Measurements from ENCODE around the gene VPS8.

VPS8 gene

DNA sequence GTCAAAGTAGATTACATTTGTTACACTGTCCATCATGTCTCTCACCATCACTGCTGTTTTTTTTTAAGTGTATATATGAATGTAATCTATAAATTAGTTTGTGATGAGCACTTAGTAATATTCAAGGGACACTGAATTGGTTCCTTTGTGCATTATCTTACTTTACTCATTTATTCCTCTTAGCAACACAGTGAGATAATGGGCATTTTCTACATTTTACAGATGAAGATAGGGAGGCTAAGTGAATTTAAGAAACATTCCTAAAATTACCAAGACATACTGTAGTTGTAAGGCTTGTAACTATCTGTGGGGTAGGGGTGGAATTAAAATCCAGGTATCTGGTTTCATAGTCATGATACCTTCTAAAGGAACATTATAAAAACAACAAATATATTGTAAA is 33.9 kb downstream of the VPS8 start:
- H3K36me3 ChIP-seq (ENCODE audit: insufficient read depth, low read length) = peaks cover 4% of the 10 kb centered on the region
- H3K9me3 ChIP-seq (replicated peaks; ENCODE audit: low read length) = no peaks in the 10 kb centered on the region
- H3K27me3 ChIP-seq (ENCODE audit: control insufficient read depth, insufficient read depth, low read length) = no peaks in the 10 kb centered on the region
- no peak overlapping the region for H3K4me2 ChIP-seq (ENCODE audit: low read length)
- H3K4me3 ChIP-seq (ENCODE audit: low read length) = no peak overlapping the region
- H3K9ac ChIP-seq (ENCODE audit: low read depth, low read length) = no peak overlapping the region
- peaks cover 8% of the 10 kb centered on the region for H3K4me1 ChIP-seq (ENCODE audit: control insufficient read depth, insufficient read depth, low read length)

DNA sequence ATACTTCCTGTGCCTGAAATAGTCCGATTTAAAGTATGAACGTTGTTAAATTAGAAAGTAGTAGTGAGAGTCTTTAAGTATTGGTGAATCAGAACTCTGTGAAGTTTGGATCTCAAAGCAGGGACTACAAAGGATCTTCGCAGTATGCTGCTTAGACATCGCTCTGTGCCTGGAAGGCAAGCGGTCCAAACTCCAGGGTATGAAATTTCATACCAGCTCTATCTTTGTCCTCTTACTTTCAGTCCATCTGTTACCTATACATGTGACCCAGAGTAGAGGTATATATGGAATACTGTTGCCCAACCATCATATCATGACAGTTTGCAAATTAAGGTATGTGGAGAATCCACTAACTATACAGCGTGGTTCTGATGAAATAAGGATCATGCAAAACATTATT is 34.5 kb downstream of the VPS8 start:
- no peaks in the 10 kb centered on the region for H3K27me3 ChIP-seq (ENCODE audit: control insufficient read depth, insufficient read depth, low read length)
- H3K4me1 ChIP-seq (ENCODE audit: control insufficient read depth, insufficient read depth, low read length) = peaks cover 8% of the 10 kb centered on the region
- H3K9ac ChIP-seq (ENCODE audit: low read depth, low read length) = no peak overlapping the region
- no peak overlapping the region for H3K4me2 ChIP-seq (ENCODE audit: low read length)
- H3K9me3 ChIP-seq (replicated peaks; ENCODE audit: low read length) = no peaks in the 10 kb centered on the region
- no peak overlapping the region for H3K4me3 ChIP-seq (ENCODE audit: low read length)
- H3K36me3 ChIP-seq (ENCODE audit: insufficient read depth, low read length) = peaks cover 9% of the 10 kb centered on the region

DNA sequence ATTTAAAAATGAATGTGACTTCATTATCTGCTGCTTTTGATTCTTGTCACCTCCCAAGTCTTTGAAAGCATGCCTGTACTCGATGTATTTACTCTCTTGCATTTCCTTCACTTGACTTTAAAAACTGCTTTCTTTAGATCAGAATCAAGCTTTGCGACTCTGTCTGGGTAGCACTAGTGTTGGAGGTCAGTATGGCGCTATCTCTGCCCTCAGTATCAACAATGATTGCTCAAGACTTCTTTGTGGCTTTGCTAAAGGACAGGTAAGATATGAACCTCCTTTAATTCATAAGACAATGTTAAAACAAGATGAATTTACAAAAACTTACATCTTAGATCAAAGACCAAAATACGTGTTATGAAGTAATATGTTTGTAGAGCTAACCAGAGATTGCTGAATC is 37.0 kb downstream of the VPS8 start:
- H3K4me2 ChIP-seq (ENCODE audit: low read length) = no peak overlapping the region
- no peak overlapping the region for H3K9ac ChIP-seq (ENCODE audit: low read depth, low read length)
- no peaks in the 10 kb centered on the region for H3K9me3 ChIP-seq (replicated peaks; ENCODE audit: low read length)
- no peak overlapping the region for H3K4me3 ChIP-seq (ENCODE audit: low read length)
- peaks cover 1% of the 10 kb centered on the region for H3K4me1 ChIP-seq (ENCODE audit: control insufficient read depth, insufficient read depth, low read length)
- H3K36me3 ChIP-seq (ENCODE audit: insufficient read depth, low read length) = peaks cover 13% of the 10 kb centered on the region
- H3K27me3 ChIP-seq (ENCODE audit: control insufficient read depth, insufficient read depth, low read length) = no peaks in the 10 kb centered on the region

DNA sequence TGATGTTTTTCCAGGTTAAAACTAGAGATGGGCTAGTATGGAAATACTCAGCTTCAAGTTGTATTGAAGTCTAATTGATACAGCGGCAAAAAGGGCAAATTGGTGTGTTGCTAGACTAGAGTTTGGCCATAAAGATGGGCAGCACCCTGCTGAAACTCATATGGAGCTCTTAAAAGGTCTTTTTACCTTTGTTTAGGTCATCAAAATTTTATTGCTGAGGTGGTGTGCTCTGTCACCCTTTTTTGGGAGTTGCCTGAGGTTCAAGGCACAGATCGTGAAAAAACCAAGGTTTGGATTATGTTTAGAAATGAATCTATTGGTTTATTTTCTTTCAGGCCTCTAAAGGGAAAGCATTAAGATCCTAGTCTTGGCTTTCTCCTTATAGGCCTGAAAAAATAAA is 38.2 kb downstream of the VPS8 start:
- H3K27me3 ChIP-seq (ENCODE audit: control insufficient read depth, insufficient read depth, low read length) = no peaks in the 10 kb centered on the region
- H3K9ac ChIP-seq (ENCODE audit: low read depth, low read length) = no peak overlapping the region
- no peak overlapping the region for H3K4me3 ChIP-seq (ENCODE audit: low read length)
- peaks cover 24% of the 10 kb centered on the region for H3K36me3 ChIP-seq (ENCODE audit: insufficient read depth, low read length)
- H3K9me3 ChIP-seq (replicated peaks; ENCODE audit: low read length) = no peaks in the 10 kb centered on the region
- H3K4me2 ChIP-seq (ENCODE audit: low read length) = no peak overlapping the region
- no peaks in the 10 kb centered on the region for H3K4me1 ChIP-seq (ENCODE audit: control insufficient read depth, insufficient read depth, low read length)

- H3K4me1 ChIP-seq (ENCODE audit: control insufficient read depth, insufficient read depth, low read length) = no peaks in the 10 kb centered on the region
- no peak overlapping the region for H3K9ac ChIP-seq (ENCODE audit: low read depth, low read length)
- no peaks in the 10 kb centered on the region for H3K27me3 ChIP-seq (ENCODE audit: control insufficient read depth, insufficient read depth, low read length)
- no peak overlapping the region for H3K4me3 ChIP-seq (ENCODE audit: low read length)
- H3K4me2 ChIP-seq (ENCODE audit: low read length) = no peak overlapping the region
- no peaks in the 10 kb centered on the region for H3K9me3 ChIP-seq (replicated peaks; ENCODE audit: low read length)
- peaks cover 38% of the 10 kb centered on the region for H3K36me3 ChIP-seq (ENCODE audit: insufficient read depth, low read length)
Observed at GRCh38 chr3:184857099-184857498, 45.1 kb downstream of the VPS8 start.

DNA sequence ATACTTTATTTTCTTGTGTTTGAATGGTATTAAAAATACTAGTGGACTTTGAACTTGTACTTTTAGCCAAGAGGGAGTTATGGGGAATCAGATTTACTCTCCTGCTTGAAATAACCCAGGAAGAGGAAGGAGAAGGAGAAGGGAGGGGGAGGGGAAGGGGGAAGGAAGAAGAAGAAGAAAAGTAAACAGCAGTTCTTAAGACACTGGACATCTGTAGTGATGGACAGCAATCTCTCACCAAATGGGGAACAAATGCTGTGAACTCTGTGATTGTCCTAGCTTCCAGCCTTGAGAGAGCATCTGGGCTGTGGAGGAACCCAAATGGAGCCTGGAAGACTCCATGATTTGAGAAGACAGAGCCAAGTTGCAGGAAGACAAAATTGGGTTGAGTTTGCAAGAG is 52.0 kb downstream of the VPS8 start:
- Histone ChIP-seq H3K4me2 (ENCODE audit: low read length) (no peak overlapping the region), H3K9me3 (replicated peaks; ENCODE audit: low read length) (no peaks in the 10 kb centered on the region), H3K4me1 (ENCODE audit: control insufficient read depth, insufficient read depth, low read length) (no peaks in the 10 kb centered on the region), H3K27me3 (ENCODE audit: control insufficient read depth, insufficient read depth, low read length) (no peaks in the 10 kb centered on the region), H3K4me3 (ENCODE audit: low read length) (no peak overlapping the region), H3K36me3 (ENCODE audit: insufficient read depth, low read length) (peaks cover 34% of the 10 kb centered on the region), H3K9ac (ENCODE audit: low read depth, low read length) (no peak overlapping the region)

DNA sequence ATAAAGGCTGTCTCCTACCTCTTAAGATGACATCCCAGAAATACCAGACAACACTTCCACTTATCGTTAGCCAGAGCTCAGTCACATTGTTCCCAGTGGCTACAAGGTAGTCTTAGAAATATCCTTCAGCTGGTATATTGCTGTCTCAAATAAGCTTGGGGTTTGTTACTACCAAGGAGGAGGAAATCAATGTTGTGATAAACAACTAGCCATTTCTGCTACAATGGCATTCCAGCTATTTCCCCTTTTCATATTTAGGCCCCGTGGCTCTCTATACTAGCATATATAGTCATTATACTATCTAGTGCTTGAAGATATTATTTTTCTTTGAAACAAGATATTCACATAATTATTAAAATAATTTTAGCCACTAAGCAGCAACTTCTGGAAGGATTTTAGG is 56.5 kb downstream of the VPS8 start:
- no peak overlapping the region for H3K4me2 ChIP-seq (ENCODE audit: low read length)
- no peaks in the 10 kb centered on the region for H3K4me1 ChIP-seq (ENCODE audit: control insufficient read depth, insufficient read depth, low read length)
- no peaks in the 10 kb centered on the region for H3K27me3 ChIP-seq (ENCODE audit: control insufficient read depth, insufficient read depth, low read length)
- no peaks in the 10 kb centered on the region for H3K9me3 ChIP-seq (replicated peaks; ENCODE audit: low read length)
- no peak overlapping the region for H3K9ac ChIP-seq (ENCODE audit: low read depth, low read length)
- H3K36me3 ChIP-seq (ENCODE audit: insufficient read depth, low read length) = peaks cover 26% of the 10 kb centered on the region
- no peak overlapping the region for H3K4me3 ChIP-seq (ENCODE audit: low read length)

- H3K4me1 ChIP-seq (ENCODE audit: control insufficient read depth, insufficient read depth, low read length) = no peaks in the 10 kb centered on the region
- no peak overlapping the region for H3K4me3 ChIP-seq (ENCODE audit: low read length)
- H3K4me2 ChIP-seq (ENCODE audit: low read length) = no peak overlapping the region
- H3K9ac ChIP-seq (ENCODE audit: low read depth, low read length) = no peak overlapping the region
- H3K9me3 ChIP-seq (replicated peaks; ENCODE audit: low read length) = no peaks in the 10 kb centered on the region
- H3K36me3 ChIP-seq (ENCODE audit: insufficient read depth, low read length) = peaks cover 16% of the 10 kb centered on the region
- H3K27me3 ChIP-seq (ENCODE audit: control insufficient read depth, insufficient read depth, low read length) = no peaks in the 10 kb centered on the region
Observed at GRCh38 chr3:184872200-184872599, 60.2 kb downstream of the VPS8 start.

DNA sequence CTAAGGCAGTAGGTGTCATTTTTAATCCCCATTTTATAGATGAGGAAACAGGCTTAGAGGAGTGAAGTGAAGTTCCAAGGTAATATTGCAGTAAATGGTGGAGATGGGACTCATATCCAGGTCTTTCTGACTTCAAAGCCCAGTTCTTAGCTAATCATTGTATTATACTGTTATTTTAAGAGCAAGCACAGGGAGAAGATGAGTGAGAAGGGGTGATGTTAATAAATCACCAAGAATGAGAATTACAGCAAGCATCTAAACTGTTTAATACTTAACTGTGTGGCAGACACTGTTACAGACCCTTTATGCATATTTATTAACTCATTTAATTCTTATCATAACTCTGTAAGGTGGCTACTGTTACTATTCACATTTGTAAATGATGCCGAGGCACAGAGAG is 61.2 kb downstream of the VPS8 start:
- Histone ChIP-seq H3K4me1 (ENCODE audit: control insufficient read depth, insufficient read depth, low read length) (no peaks in the 10 kb centered on the region), H3K9ac (ENCODE audit: low read depth, low read length) (no peak overlapping the region), H3K36me3 (ENCODE audit: insufficient read depth, low read length) (peaks cover 15% of the 10 kb centered on the region), H3K4me2 (ENCODE audit: low read length) (no peak overlapping the region), H3K9me3 (replicated peaks; ENCODE audit: low read length) (no peaks in the 10 kb centered on the region), H3K27me3 (ENCODE audit: control insufficient read depth, insufficient read depth, low read length) (no peaks in the 10 kb centered on the region), H3K4me3 (ENCODE audit: low read length) (no peak overlapping the region)

GRCh38 chr3:184874709-184875644 is 63.0 kb downstream of the VPS8 start:
- no peak overlapping the region for H3K9ac ChIP-seq (ENCODE audit: low read depth, low read length)
- H3K27me3 ChIP-seq (ENCODE audit: control insufficient read depth, insufficient read depth, low read length) = no peaks in the 10 kb centered on the region
- no peak overlapping the region for H3K4me3 ChIP-seq (ENCODE audit: low read length)
- H3K9me3 ChIP-seq (replicated peaks; ENCODE audit: low read length) = no peaks in the 10 kb centered on the region
- peaks cover 4% of the 10 kb centered on the region for H3K36me3 ChIP-seq (ENCODE audit: insufficient read depth, low read length)
- H3K4me1 ChIP-seq (ENCODE audit: control insufficient read depth, insufficient read depth, low read length) = no peaks in the 10 kb centered on the region
- no peak overlapping the region for H3K4me2 ChIP-seq (ENCODE audit: low read length)

DNA sequence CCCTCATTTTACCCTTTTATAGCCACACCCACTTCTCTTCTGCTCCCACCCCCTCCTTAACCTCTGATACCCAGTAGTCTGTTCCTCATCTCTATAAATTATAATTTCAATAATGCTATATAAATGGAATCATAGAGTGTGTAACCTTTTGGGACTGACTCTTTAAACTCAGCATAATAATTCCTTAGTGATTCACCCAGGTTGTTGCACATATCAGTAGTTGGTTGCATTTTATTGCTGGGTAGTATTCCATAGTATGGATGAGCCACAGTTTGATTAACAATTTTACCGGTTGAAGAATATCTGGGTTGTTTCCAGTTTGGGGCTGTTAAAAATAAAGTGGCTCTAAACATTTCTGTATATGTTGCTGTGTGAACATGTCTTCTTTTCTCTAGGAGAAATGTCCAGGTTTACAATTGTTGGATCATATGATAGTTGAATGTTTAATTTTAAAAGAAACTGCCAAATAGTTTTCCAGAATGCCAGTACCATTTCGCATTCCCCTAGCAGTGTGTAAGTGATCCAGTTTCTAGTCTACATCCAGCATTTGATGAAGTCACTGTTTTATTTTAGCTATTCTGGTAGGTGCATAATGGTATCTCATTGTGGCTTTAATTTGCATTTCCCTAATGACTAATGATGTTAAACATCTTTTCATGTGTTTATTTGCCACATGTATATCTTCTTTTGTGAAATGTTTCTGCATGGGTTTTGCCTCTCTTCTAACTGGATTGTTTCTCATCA is 68.5 kb downstream of the VPS8 start:
- H3K4me3 ChIP-seq (ENCODE audit: low read length) = no peak overlapping the region
- no peaks in the 10 kb centered on the region for H3K9me3 ChIP-seq (replicated peaks; ENCODE audit: low read length)
- no peaks in the 10 kb centered on the region for H3K27me3 ChIP-seq (ENCODE audit: control insufficient read depth, insufficient read depth, low read length)
- H3K4me1 ChIP-seq (ENCODE audit: control insufficient read depth, insufficient read depth, low read length) = no peaks in the 10 kb centered on the region
- H3K36me3 ChIP-seq (ENCODE audit: insufficient read depth, low read length) = peaks cover 4% of the 10 kb centered on the region
- no peak overlapping the region for H3K9ac ChIP-seq (ENCODE audit: low read depth, low read length)
- H3K4me2 ChIP-seq (ENCODE audit: low read length) = no peak overlapping the region

All from skeletal muscle satellite cell (primary cell).